Measurements from ENCODE around the gene PTPRM. TPM values are rescaled to one million over a fixed set of nuclear protein-coding genes. Genes with fewer than 3 reads are reported as not detected.

Gene PTPRM
- total RNA-seq, 2 donors from 2014 or later = 51.4 to 75.5 TPM

DNA sequence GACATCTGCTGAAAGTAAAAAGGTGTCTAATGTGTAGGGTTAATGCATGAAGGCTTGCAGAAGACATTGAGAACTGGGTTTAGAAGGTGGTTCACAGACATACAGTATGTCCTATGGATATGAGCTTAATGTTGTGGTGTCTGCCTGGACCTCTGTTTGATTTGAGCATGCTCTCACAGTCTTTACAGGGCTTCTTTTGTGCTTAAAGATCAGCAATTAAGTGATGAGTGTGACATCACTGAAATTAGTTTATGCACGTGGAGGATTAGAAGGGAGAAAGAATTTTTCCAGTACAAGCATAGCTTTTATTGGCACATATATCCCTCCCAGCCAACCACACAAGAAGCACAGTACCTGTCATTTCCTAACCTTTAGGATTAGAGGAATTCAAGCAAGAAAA lies 674.6 kb downstream of the PTPRM start:
- intact Hi-C loops (cut with DNase I) = no loop called here
- ATAC-seq (no peak), DNase-seq (no peak)

DNA sequence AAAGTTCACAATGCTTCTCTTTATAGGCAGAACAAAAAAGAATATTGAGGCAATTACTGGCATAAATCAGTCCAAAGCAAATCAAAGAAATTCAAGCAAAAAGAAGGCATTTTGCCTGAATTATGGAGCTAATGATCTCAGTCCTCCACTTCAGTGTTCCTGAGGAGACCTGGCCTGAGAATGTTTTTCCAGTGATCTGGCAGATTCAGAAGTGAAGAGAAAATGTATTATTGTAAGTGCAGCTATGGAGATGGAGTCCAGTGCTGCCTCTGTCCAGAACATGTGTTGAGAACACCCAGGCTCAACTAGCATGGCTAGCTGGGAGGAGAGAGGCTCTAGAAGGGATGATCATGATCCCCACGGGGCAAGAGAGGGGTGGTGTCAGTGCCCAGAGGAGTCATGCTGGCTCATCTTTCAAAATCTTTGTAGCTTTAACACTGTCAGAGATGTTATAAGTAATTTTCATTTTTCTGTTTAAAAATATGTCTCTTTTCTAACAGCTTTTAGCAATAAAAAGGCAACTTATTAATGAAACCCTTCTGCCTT lies 675.1 kb downstream of the PTPRM start:
- intact Hi-C loops (cut with DNase I) = no loop called here
- no peak for DNase-seq
- no peak for ATAC-seq

DNA sequence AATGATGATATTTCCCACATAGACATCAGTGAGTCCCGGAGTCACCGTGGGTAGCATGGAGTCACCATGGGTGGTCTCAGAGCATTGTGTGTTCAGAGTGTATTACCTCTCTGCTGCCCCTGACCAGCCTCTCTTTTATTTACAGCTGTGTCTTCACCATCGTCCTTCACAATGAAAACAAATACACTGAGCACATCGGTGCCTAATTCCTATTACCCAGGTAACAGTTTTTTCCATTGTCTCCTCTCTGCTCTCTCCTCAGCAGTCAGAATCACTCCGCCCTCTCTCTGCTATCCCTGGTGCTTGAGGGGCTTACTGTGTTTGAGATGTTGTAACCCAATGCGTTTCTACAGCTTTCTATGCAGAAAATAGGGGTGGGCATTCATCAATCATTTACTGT lies 680.6 kb downstream of the PTPRM start:
- ATAC-seq = no peak
- intact Hi-C loops (cut with DNase I) = no loop called here
- DNase-seq = no peak

- intact Hi-C loops (cut with DNase I) = no loop called here
- DNase-seq (no peak), ATAC-seq (no peak)
Measured at GRCh38 chr18:8248576-8248975, 681.5 kb downstream of the PTPRM start.

- intact Hi-C loops (cut with DNase I) = no loop called here
- DNase-seq (no peak), ATAC-seq (no peak)
Measured at GRCh38 chr18:8249811-8250210, 682.7 kb downstream of the PTPRM start.

DNA sequence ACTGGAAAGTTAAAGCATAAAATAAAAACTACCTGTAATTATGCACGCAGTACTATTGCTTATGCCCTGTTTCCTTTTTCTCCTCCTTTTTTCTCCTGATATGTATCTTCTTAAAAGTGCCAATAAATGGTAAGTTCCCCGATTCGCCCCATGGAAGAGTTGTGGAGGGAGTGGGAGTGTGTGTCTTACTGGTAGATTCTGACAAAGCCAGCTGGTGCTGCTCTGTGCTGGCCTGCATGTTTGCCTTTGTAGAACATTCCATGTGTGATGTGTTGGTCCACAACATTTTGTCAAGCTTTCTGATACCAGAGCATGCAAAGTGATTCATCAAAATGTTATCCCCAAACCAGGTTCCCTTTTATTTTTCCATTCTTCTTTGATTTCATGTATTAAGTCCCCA lies 685.3 kb downstream of the PTPRM start:
- no peak for DNase-seq
- no peak for ATAC-seq
- intact Hi-C loops (cut with DNase I) = no loop called here

DNA sequence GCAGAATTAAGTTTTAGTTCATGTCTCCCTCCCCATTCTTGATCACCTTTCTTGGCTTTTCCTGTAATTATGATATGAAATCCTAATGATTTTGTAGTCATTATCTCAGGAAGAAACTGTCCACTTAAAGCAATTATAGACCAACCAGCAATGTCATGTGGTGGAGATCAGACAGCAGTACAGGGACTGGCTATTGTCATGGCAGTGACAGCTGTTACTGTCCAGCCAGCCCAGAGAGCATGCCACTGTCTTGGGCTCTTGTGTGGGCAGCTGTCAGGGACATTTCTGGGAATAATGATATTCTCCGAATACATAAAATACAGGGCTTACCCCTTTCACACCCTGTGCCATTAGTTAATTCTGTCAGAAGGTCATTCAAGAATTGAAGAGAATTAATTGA lies 686.8 kb downstream of the PTPRM start:
- no peak for DNase-seq
- intact Hi-C loops (cut with DNase I) = no loop called here
- no peak for ATAC-seq

- ATAC-seq (peak; percentile 60 to 79), DNase-seq (no peak)
- intact Hi-C loops (cut with DNase I) = no loop called here
Measured at GRCh38 chr18:8254654-8255053, 687.5 kb downstream of the PTPRM start.

DNA sequence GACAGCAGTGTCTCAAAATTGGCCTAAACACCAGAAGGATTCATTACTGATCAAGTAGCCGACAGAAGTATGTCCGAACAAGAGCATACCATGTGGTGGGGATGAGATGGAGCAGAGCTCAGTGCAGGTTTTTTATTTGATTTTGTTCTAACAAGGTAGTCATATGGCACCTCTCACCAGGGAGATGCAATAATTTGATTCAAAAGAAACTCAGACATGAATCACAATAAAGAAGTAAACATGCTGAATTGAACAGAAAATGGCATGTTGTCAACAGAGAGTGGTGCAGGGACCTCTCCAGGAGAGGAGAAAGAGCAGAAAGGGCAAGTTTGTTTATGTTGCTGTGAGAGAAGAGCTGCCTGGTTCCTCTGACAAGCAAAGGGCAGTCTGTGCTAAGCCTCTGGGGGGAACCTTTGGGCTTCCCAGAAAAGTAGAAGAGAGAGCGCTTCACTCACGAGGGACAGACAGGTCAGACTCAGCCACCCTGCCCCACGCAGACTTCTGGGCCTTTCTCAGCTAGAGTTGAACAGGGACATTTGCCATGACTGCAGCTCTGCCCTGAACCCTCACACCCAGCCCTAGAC lies 690.8 kb downstream of the PTPRM start:
- intact Hi-C loops (cut with DNase I) = no loop called here

DNA sequence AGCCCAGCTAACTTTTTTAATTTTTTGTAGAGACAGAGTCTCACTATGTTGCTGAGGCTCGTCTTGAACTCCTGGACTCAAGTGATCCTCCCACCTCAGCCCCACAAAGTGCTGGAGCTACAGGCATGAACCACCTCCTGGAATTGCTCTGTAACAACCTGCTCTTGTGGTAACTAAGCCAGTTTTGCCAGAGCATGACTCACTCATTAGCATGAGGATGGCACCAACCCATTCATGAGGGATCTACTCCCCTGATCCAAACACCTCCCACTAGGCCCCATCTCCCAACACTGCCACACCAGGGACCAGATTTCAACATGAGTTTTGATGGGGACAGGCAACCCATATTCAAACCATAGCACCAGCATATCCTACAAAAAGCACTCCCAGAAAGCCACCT lies 693.2 kb downstream of the PTPRM start:
- intact Hi-C loops (cut with DNase I) = no loop called here
- DNase-seq (no peak), ATAC-seq (no peak)

More for the DNA sequence above, 690.8 kb downstream of the PTPRM start:
- no peak for DNase-seq
- no peak for ATAC-seq

DNA sequence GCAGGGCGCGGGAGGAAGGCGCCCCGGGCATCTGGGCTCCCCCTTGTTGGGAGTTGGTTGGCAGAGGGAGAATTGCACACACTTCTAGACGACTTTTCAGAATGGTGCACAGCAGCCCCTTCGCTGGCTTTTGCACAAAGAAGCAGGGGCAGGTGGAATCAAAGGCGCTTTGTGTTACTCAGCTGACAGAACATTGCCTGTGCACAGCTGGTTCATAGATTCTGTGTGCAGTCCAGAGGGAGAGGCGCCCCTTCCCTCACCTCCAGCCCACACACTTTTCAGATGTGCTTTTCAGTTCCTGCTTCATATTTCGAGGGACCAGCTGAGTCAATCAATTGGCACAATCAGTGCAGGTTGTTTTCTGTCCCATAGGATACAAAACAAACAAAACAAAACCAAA lies 693.7 kb downstream of the PTPRM start:
- no peak for ATAC-seq
- intact Hi-C loops (cut with DNase I) = no loop called here
- DNase-seq = no peak

DNA sequence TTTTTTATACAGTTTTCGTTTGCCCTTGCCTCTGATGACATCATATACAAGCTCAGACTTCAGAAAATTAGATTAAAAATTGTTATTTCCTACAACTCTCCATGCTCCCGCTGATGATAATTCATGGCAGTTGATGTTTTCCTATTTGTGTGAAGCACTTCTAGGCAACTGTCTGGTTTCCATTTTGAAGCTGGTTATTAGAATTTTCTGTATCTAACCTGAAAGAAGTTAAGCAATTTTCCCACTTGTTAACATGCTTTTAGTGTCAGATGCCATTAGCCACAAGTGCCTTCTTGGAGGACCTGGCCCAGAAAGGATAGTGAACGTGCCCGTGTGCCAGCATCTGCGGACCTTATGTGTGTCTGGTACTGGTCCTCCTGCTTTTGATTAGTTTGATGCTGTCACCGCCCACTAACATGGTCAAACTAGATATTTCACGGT lies 694.6 kb downstream of the PTPRM start:
- no peak for ATAC-seq
- intact Hi-C loops (cut with DNase I) = no loop called here
- DNase-seq = no peak

GRCh38 chr18:8262221-8262620 lies 695.1 kb downstream of the PTPRM start:
- intact Hi-C loops (cut with DNase I) = no loop called here
- DNase-seq = no peak
- ATAC-seq = no peak

DNA sequence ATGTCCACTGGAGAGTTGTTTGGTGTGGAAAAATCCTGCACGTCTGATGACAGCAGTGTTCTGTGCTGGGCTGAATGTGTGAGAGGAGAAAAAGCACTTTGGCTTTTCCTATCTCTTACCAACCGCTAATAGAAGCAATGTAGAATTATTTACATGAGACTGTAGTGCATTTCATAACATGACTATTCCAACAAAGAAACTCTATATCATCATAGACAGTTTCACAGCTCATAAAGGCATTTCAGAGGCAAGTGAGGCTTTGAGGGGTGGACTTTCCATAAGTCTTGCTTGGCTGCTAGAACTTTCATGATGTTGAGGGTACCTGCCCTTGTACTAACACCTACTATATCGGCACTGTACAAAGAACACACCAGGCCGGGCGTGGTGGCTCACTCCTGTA lies 697.0 kb downstream of the PTPRM start:
- DNase-seq = no peak
- intact Hi-C loops (cut with DNase I) = no loop called here
- ATAC-seq = no peak

DNA sequence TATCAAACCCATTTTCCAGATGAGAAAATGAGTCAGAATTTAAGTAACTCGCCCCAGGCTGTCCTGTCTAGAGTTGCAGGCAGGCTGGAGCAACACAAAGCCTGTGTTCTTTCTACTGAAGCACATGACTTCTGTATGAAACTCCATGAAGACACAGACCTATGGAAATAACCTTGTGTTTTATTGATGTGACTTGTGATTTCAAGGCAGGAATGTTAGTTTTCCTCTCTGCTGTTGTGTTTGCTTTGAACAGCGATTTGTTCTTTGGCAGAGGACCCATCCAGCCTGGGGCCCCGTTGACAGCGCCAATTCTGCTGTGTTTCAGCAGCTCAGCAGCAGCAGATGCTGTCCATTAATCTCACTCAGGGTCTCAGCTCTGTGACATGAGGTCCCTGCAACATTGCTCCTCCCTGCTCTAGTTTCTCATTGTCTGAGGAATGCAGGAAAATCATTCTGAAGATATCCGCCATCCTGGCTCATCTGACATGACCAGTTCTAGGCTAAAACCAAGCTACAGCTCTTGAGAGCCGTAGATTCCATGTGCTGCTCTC lies 697.8 kb downstream of the PTPRM start:
- DNase-seq (no peak), ATAC-seq (no peak)
- intact Hi-C loops (cut with DNase I) = no loop called here

GRCh38 chr18:8272254-8272653 lies 705.1 kb downstream of the PTPRM start:
- no peak for ATAC-seq
- DNase-seq = no peak
- intact Hi-C loops (cut with DNase I) = no loop called here

DNA sequence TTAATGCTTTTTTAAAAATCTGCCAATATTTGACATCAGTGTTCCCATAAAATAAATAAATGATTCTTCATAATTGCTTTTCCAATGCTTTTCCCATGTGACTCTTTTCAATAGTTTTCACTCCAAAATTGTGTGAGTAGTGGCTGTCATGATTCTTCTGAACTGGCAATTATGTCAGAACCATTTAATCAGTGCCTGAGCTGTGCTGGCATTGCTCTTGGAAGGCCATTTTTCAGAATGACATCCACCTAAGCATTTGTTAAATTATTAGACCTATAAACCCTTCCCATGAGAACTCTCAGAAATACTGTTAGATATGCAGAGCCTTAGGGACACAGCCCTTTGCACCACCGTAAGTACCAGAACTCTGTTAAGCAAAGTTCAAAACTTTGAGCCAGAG lies 707.3 kb downstream of the PTPRM start:
- ATAC-seq (no peak), DNase-seq (no peak)
- intact Hi-C loops (cut with DNase I) = no loop called here

DNA sequence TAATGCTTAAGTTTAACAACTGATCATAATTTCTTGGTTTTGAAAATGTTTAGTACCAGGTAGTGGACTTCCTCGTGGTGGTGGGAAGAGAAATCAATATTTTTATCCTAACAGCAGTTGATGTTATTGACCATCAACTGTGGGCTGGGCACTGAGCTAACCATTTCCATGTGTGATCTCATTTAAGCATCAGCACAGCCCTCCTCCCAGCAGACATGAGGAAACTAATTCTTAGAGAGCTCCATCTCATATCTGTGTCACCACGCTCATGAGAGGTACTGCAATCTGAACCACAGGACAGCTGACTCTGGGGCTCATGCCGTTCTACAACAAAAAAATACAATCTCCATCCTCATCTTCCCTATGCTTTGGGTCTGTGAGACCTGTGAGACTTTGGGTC lies 709.3 kb downstream of the PTPRM start:
- intact Hi-C loops (cut with DNase I) = no loop called here
- DNase-seq (no peak), ATAC-seq (no peak)

DNA sequence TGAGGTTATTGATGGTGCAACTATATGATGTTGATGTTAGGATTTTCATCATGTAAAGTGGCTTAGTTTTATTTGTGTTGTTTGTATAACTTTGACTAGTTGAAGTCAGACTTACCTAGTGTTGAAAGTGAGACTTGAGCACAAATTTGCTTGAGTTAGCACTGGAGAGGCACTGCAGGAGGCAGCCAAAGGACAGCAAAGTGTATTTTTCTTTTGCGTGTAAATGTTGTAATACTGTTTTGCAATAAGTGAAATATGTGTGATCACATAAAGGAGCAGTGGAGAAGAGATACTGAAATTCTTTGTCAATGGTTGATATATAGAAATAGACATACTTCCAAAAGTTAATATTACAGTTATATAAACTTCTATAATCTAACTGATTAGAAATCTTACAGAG lies 710.2 kb downstream of the PTPRM start:
- DNase-seq (no peak), ATAC-seq (peak in 1 of 2 donors; percentile 57)
- intact Hi-C loops (cut with DNase I) = no loop called here

DNA sequence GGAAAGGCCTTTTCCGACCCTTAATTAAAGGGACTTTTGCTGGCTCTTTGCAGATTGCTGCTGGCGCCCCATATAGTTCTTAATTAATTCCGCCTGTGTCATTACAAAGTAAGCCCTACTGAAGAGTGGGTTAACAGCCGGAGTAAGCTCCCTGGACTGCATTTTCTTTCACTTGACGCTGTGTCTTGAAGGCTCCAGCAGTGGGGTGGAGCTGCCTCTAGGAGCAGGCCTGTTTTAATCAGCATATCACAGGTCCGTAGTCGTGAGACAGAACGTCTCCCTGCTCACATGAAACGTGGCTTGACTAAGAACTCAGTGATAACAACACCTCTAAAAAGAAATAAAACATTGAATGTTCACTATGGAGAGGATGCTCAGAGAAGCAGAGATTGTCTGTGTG lies 712.2 kb downstream of the PTPRM start:
- DNase-seq (no peak), ATAC-seq (no peak)
- intact Hi-C loops (cut with DNase I) = no loop called here

GRCh38 chr18:8279781-8280330 lies 712.7 kb downstream of the PTPRM start:
- intact Hi-C loops (cut with DNase I) = no loop called here
- DNase-seq (no peak), ATAC-seq (no peak)
